NCI-H446 treated with DMSO at 0.1 percent for 48 hours (cell line): ENCODE data around the gene NCAPD3.
"Not testable (repeated sequence)": the region's sequence is repeated elsewhere in the genome, so short reads cannot be mapped to it uniquely, and the experiment has no call there.

Source experiments
- DNase-seq: peaks from one replicate; lab custom pipeline; 2025; lab: John Stamatoyannopoulos, UW

The NCAPD3 gene

DNA sequence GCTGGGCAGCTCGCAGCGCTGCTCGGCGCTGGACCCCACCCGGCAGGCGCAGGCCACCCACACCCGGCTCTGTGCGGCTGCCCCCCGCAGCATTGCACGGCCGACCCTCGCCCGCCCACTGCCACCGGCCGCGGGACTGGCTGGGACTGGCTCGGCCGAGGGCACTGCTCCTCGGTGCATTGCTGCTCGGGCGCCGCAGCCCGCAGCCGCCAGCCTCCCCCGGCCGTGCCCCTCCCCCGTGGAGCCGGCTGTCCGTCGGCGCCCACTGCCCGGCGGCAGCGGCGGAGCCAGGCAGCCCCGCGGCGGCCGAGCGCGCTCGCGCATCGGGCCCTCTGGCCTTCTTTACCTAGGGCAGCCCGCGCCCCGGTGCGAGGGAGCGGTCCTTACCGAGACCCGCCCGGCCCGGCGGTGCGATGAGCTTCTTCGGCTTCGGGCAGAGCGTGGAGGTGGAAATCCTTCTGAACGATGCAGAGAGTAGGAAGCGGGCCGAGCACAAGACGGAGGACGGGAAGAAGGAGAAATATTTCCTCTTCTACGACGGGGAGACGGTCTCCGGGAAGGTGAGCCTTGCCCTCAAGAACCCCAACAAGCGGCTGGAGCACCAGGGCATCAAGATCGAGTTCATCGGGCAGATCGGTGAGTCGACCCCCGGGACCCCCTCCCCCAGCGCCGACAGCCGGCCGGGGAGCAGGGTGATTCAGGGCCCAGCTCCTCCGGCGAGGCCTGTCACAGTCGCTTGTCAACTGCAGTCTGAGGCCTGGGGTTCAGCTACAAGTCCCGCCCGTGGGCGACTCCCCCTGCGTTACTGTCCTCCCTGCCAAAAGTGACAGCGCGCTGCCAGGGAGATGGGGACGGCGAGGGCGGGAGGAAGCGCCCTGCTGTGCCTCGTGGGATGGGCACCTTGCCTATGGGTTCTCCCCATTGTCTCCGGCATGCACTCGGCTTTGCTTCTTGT lies 1.2 kb upstream of the NCAPD3 start:
- DNase-seq: peak; percentile 12

DNA sequence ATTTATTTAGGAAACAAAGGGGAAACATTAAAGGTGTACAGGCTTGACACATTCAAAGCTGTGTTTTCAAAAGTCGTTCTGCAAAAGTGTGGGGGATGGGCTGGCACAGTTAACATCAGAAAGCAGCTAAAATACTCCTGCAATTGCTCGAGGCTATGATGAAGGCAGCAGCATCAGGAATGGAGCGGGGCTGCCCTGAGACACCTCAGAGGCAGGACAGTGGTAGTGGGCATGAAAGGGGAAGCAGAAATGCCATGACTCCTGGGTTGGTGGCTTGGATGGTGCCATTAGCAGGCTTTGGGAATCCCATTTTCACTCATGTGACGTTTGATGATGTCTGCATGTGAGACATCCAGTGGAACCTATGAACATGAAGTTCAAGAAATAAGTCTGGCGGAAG lies 646 bp downstream of the NCAPD3 start:
- no peak for DNase-seq

- no peak for DNase-seq
Measured at GRCh38 chr11:134216816-134217215, 7.0 kb downstream of the NCAPD3 start.

- no peak for DNase-seq
Measured at GRCh38 chr11:134215836-134216235, 7.9 kb downstream of the NCAPD3 start.

- DNase-seq: no peak
Measured at GRCh38 chr11:134207538-134208239, 16.1 kb downstream of the NCAPD3 start.

GRCh38 chr11:134206185-134206584 lies 17.6 kb downstream of the NCAPD3 start:
- DNase-seq: no peak

DNA sequence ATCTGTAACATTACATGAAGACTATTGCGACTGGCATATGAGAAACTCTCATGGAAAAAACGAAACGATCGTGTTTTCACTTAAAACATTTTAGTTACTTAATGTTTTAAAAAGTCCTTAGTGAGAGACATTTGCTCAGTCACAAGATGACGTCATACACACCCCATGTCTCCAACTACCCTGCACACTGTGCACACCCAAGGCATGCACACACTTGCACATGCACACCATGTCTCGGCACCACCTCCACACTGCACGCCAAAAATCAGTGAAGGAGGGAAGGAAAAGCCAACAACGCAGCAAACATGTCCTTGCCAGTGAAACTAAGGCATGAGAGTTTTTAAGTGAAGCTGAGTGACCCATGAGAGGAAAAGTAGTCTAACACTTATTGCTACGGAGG lies 18.0 kb downstream of the NCAPD3 start:
- DNase-seq: no peak

GRCh38 chr11:134202661-134203060 lies 21.1 kb downstream of the NCAPD3 start:
- DNase-seq: no peak

- DNase-seq: no peak
Measured at GRCh38 chr11:134200688-134201087, 23.1 kb downstream of the NCAPD3 start.

DNA sequence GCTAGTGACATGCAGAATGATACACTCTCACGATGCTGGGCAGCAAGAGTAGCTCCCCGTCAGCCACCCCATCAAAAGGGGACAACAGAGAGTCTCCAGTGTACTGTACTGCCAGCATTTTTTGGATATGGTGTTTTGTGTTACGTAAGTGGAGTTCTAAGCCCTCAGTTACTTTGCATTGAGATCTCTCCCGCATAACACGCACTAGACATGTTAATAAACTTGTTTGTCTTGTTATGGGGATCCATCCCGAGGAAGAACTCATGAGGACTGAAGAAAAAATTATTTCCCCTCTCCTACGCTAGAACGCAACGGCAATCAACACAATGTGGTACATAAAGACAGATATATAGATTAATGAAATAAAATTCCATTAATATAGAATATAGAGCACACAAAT lies 24.2 kb downstream of the NCAPD3 start:
- no peak for DNase-seq

GRCh38 chr11:134196756-134197155 lies 27.0 kb downstream of the NCAPD3 start:
- DNase-seq: no peak

GRCh38 chr11:134188092-134188491 lies 35.7 kb downstream of the NCAPD3 start:
- DNase-seq: not testable (repeated sequence)

GRCh38 chr11:134181707-134182106 lies 42.1 kb downstream of the NCAPD3 start:
- DNase-seq: no peak

GRCh38 chr11:134178032-134178674 lies 45.6 kb downstream of the NCAPD3 start:
- DNase-seq: no peak

DNA sequence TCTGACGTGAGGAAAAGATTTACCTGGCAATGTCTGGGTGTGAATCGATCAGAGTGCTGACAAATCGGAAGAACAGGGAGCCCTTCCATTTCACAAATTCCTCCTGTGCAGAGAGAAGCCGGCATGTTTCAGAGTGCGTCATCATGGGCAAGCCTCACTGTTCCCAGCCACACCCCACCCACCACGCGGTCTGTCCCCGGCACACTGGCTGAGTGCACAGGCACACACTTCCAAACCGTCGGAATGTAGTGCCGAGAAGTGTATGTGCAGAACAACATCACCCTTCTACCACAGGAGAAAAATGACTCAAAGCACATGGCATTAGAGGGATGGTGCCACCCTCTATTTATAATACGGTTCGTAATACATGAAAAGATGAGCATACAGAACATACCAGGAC lies 47.5 kb downstream of the NCAPD3 start:
- DNase-seq: no peak

DNA sequence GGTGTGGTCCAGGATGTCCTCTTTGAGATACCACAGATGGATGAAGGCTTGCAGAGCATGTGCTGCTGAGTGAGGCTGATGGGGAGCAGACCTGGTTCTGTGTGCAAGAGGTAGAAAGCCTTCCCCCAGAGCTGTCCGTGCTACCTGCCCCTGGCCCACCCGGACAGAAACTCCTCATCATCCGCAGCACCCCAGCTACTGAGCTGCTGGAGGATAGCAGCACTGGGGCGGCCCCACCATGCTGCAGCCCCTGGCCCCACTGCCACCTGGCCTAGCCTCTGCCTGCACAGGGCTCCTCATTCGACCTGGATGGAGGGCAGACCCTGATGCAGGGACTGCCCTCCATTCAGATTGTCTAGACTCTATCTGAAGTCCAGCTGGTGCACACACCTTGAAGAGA lies 50.5 kb downstream of the NCAPD3 start:
- DNase-seq: no peak

DNA sequence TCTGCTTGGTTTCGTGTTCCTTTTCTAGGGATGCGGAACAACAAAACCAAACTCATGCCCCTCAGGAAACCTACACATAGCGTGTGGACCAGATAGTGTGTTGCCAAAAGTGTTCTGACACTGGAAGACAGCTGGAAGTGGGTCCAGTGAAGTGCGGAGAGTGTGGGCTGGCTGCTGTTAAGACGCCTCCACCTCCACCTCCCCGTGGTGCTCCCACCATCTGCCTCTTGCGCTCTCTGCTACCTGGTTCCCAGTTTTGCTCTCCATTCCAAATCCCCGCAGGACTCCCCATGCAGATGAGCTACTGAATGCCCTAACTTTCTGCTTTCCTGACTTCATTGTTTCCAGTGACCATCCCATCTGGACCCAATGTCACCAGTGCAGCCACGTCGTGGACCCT lies 51.8 kb downstream of the NCAPD3 start:
- no peak for DNase-seq

DNA sequence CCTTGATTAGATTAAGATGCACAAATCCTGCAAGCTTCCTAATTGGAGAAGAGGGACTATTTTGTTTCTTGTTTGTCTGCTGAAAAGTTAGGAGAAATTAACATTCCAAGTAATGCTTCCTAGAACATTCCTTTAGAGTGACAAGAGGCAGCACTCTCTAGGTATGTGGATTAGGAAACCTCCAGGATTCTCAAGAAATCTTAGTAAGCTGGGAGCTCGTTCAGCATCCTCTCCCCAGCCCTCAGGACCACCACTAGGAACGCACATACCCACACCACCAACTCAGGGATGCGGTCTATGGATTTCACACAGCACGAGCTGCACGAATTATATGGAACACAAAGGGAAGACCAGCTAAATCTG lies 52.9 kb downstream of the NCAPD3 start:
- DNase-seq: no peak

- DNase-seq: no peak
Measured at GRCh38 chr11:134170177-134170918, 53.4 kb downstream of the NCAPD3 start.

DNA sequence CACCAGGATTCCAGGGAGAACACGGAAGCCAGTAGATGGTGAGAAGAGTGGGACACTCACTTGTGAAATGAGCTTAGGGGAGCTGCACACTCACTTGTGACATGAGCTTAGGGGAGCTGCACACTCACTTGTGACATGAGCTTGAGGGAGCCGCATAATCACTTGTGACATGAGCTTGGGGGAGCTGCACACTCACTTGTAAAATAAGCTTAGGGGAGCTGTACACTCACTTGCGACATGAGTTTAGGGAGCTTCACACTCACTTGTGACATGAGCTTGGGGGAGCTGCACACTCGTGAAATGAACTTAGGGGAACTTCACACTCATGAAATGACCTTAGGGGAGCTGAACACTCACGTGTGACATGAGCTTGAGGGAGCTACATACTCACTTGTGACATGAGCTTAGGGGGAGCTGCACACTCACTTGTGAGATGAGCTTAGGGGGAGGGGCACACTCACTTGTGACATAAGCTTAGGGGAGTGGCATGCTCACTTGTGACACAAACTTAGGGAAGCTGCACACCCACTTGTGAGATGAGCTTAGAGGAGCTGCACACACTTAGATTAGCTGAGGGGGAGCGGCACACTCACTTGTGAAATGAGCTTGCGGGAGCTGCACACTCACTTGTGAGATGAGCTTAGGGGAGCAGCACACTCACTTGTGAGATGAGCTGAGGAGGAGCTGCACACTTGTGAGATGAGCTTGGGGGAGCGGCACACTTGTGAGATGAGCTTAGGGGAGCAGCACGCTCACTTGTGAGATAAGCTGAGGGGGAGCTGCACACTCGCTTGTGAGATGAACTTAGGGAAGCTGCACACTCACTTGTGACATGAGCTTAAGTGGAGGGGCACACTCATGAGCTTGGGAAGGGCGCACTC lies 59.0 kb downstream of the NCAPD3 start:
- no peak for DNase-seq

DNA sequence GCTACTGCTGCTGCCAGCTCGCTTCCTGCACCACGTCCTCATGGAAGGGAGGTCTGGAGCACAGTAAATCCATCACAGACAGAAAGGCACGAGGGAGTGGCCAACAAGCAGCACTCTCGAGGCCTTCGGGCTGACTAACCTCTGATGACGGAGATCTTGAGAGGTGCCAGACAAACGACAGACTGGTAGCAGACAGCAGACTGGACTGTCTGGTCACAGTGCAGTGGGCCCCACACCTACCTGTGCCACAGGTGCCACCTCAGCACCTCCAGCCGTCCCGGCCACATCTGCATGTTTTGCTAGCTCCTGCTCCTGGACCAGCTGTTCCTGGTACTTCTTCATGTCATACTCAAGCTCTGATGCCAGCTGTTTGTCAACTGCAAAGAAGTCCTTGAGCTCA lies 64.1 kb downstream of the NCAPD3 start:
- DNase-seq: no peak
